22Rv1 (cell line): ENCODE data around the gene MTF1.

Experiments
- CTCF ChIP-seq: fragments of 450-650 bp; IDR thresholded peaks from 2 replicates; pipeline ENCODE4 v1.5.1; 2017; ENCODE audit warnings: mild to moderate bottlenecking
- ZFX ChIP-seq: fragments of 450-650 bp; IDR thresholded peaks from 2 replicates; pipeline ENCODE4 v1.6.1; 2017; ENCODE audit warnings: antibody characterized with exemption, borderline replicate concordance

GRCh38 chr1:37795340-37796125 is 63.9 kb downstream of the MTF1 start:
- TF ChIP-seq CTCF (no peak), ZFX (no peak)
